Bronchial epithelial cell (primary cell): ENCODE results near the gene TMEM107. TPM values are rescaled to one million over a fixed set of nuclear protein-coding genes. Genes with fewer than 3 reads are reported as not detected.

Source experiments
- DNase-seq: peaks from one replicate; pipeline ENCODE4 v3.0.0-alpha.2; 2010; ENCODE audit warnings: low read depth
- FAIRE-seq: peaks from 2 replicates; lab custom pipeline; 2011; peaks lifted over from hg19 to GRCh38; lab: Jason Lieb, UNC
- H3K27me3 ChIP-seq: 2 replicates; pipeline ENCODE4 v1.5.1; 2011; ENCODE audit warnings: low read length; ENCODE audit not compliant: control insufficient read depth, insufficient read depth
- H3K36me3 ChIP-seq: 2 replicates; pipeline ENCODE4 v1.5.1; 2011; ENCODE audit warnings: low read length; ENCODE audit not compliant: control insufficient read depth, insufficient read depth
- H3K4me3 ChIP-seq: 2 replicates; pipeline ENCODE4 v1.5.1; 2011; ENCODE audit warnings: mild to moderate bottlenecking, low read depth, low read length, control low read depth
- CTCF ChIP-seq: IDR thresholded peaks from 2 replicates; pipeline ENCODE4 v1.5.1; 2011; ENCODE audit warnings: mild to moderate bottlenecking, moderate library complexity, low read length, control low read depth, inconsistent platforms; ENCODE audit not compliant: insufficient read depth, severe bottlenecking
- total RNA-seq: library from RNA; depleted of rRNA; stranded (reverse); fragments of >200 nt; gene quantifications from 2 replicates; pipeline ENCODE4 v1.2.1, GENCODE V29; 2014

TMEM107 gene
- total RNA-seq, 1 donor from 2014 or later: 24.2 TPM

GRCh38 chr17:8133941-8134340, 42.2 kb downstream of the TMEM107 start:
- FAIRE-seq (no peak), DNase-seq (no peak)
- TF ChIP-seq CTCF: no peak
- Histone ChIP-seq H3K36me3 (no peaks in the 10 kb centered on the region), H3K27me3 (no peaks in the 10 kb centered on the region), H3K4me3 (no peak overlapping the region)

- Histone ChIP-seq H3K27me3 (no peaks in the 10 kb centered on the region), H3K4me3 (no peak overlapping the region), H3K36me3 (no peaks in the 10 kb centered on the region)
- FAIRE-seq: no peak
- no peak for DNase-seq
- no peak for TF ChIP-seq CTCF
Observed at GRCh38 chr17:8133399-8133798, 42.8 kb downstream of the TMEM107 start.

- FAIRE-seq (no peak), DNase-seq (peak; percentile 77)
- TF ChIP-seq CTCF: no peak
Observed at GRCh38 chr17:8131844-8132441, 44.2 kb downstream of the TMEM107 start.

GRCh38 chr17:8128125-8128784, 47.9 kb downstream of the TMEM107 start:
- DNase-seq (no peak), FAIRE-seq (no peak)
- TF ChIP-seq CTCF: no peak
- H3K27me3 ChIP-seq: peaks cover 3% of the 10 kb centered on the region
- H3K36me3 ChIP-seq: no peaks in the 10 kb centered on the region
- no peak overlapping the region for H3K4me3 ChIP-seq

More at GRCh38 chr17:8131844-8132441, 44.2 kb downstream of the TMEM107 start:
- Histone ChIP-seq H3K4me3 (no peak overlapping the region), H3K27me3 (no peaks in the 10 kb centered on the region), H3K36me3 (no peaks in the 10 kb centered on the region)

- no peak for TF ChIP-seq CTCF
- H3K36me3 ChIP-seq: no peaks in the 10 kb centered on the region
- H3K4me3 ChIP-seq: peak overlapping the region; percentile 69
- FAIRE-seq (no peak), DNase-seq (peak; percentile 34)
- H3K27me3 ChIP-seq: peaks cover 3% of the 10 kb centered on the region
Observed at GRCh38 chr17:8126491-8127066, 49.6 kb downstream of the TMEM107 start.
